HepG2 (cell line): Measurements from ENCODE around the gene HAUS2. TPM values are rescaled to one million over a fixed set of nuclear protein-coding genes. Genes with fewer than 3 reads are reported as not detected.

Experiments used
- ATAC-seq: fragments of 200-7000 bp; cut with Tn5 transposase; 3 replicates; pipeline ENCODE4 v1.9.1; 2020; ENCODE audit warnings: mild to moderate bottlenecking, moderate library complexity
- BruUV-seq: library from RNA; stranded (reverse); fragments of 400-500 nt; replicated peaks from 2 replicates; lab custom pipeline; 2021; lab: Mats Ljungman, UMichigan
- CTCF ChIA-PET: fragments of 300-600 bp; formaldehyde crosslinking; extraction: SDS; loops from one replicate; lab custom pipeline; 2021; ENCODE audit warnings: low total read pairs, inconsistent platforms, low intra/inter-chr PET ratio; lab: Yijun Ruan, JAX
- POLR2A ChIA-PET: fragments of 350-600 bp; sonication (Branson Sonifier 250); formaldehyde crosslinking; loops from one replicate; lab custom pipeline; 2020; ENCODE audit warnings: antibody characterized with exemption, inconsistent platforms; lab: Yijun Ruan, JAX
- DNase-seq: peaks from one replicate; pipeline ENCODE4 v3.0.0-alpha.2; 2015; ENCODE audit warnings: low spot score
- FAIRE-seq: peaks from 3 replicates; lab custom pipeline; 2011; peaks lifted over from hg19 to GRCh38; lab: Jason Lieb, UNC
- H2AFZ ChIP-seq: one replicate; pipeline ENCODE4 v1.6.1; 2011; ENCODE audit warnings: low read length, inconsistent platforms
- H3K27ac ChIP-seq: fragments of 300-600 bp; 3 replicates; pipeline ENCODE4 v1.8.0; 2011; ENCODE audit warnings: mixed run types, mild to moderate bottlenecking, mixed read lengths, low read length, inconsistent platforms; ENCODE audit not compliant: insufficient read depth; ENCODE audit errors: extremely low read length
- H3K27me3 ChIP-seq, 2 experiments: fragments of 200-600 bp in 1 of 2; 2 replicates in 1 of 2; 3 replicates in 1 of 2; pipeline versions ENCODE4 v1.6.0 to v1.8.0; 2011; ENCODE audit warnings: low read length in 2 of 2, mild to moderate bottlenecking in 2 of 2, moderate library complexity in 2 of 2, inconsistent platforms in 1 of 2; ENCODE audit not compliant: insufficient read depth in 2 of 2, control insufficient read depth in 1 of 2
- H3K36me3 ChIP-seq, 2 experiments: fragments of 200-600 bp in 1 of 2; replicated peaks in 1 of 2; 2 replicates in 1 of 2; 3 replicates in 1 of 2; pipeline versions ENCODE4 v1.5.1 to v1.8.0; 2011; ENCODE audit warnings: low read length in 2 of 2, inconsistent platforms in 1 of 2; ENCODE audit not compliant: insufficient read depth in 2 of 2, control insufficient read depth in 1 of 2
- H3K4me1 ChIP-seq: 2 replicates; pipeline ENCODE4 v1.5.1; 2012; ENCODE audit warnings: low read length, inconsistent platforms; ENCODE audit not compliant: insufficient read depth
- H3K4me2 ChIP-seq: 2 replicates; pipeline ENCODE4 v1.6.0; 2011; ENCODE audit warnings: low read depth, low read length, inconsistent platforms
- H3K4me3 ChIP-seq, 3 experiments: fragments of 200-600 bp in 1 of 3; sonication (generic), shearing (Covaris generic) in 1 of 3; replicated peaks in 1 of 3; 2 replicates each; pipeline ENCODE4 v1.5.1; 2011 to 2016; ENCODE audit warnings: low read length in 3 of 3, inconsistent platforms in 2 of 3, low read depth in 2 of 3, mild to moderate bottlenecking in 2 of 3, control low read depth in 1 of 3, mixed read lengths in 1 of 3; ENCODE audit not compliant: insufficient read depth in 1 of 3
- H3K79me2 ChIP-seq: one replicate; pipeline ENCODE4 v1.6.1; 2011; ENCODE audit warnings: low read length, inconsistent platforms; ENCODE audit not compliant: insufficient read depth
- H3K9ac ChIP-seq: 2 replicates; pipeline ENCODE4 v1.6.0; 2011; ENCODE audit warnings: mild to moderate bottlenecking, low read depth, low read length, inconsistent platforms; ENCODE audit not compliant: insufficient read depth
- H3K9me3 ChIP-seq: 2 replicates; pipeline ENCODE4 v1.5.1; 2012; ENCODE audit warnings: mild to moderate bottlenecking, low read length
- H4K20me1 ChIP-seq: 2 replicates; pipeline ENCODE4 v1.6.0; 2011; ENCODE audit warnings: inconsistent platforms, mild to moderate bottlenecking, low read length, moderate library complexity; ENCODE audit not compliant: insufficient read depth
- GMEB2 ChIP-seq: IDR thresholded peaks from 2 replicates; pipeline ENCODE4 v1.6.1; 2016; ENCODE audit warnings: missing biosample characterization, missing genetic modification reagents, low read depth
- HIVEP1 ChIP-seq: sonication (generic); formaldehyde crosslinking; IDR thresholded peaks from 2 replicates; pipeline ENCODE4 v1.4.0; 2020; ENCODE audit warnings: mild to moderate bottlenecking, missing genetic modification reagents
- HOXA5 ChIP-seq: sonication (generic); formaldehyde crosslinking; IDR thresholded peaks from 2 replicates; pipeline ENCODE4 v1.4.0; 2020; ENCODE audit warnings: missing genetic modification reagents
- KLF16 ChIP-seq, 2 experiments: sonication (generic) in 1 of 2; formaldehyde crosslinking in 1 of 2; IDR thresholded peaks; 2 replicates each; pipeline versions ENCODE4 v1.6.1 to v1.8.0; 2016 to 2023; ENCODE audit warnings: missing genetic modification reagents in 2 of 2, missing compliant biosample characterization in 1 of 2
- POLR2AphosphoS5 ChIP-seq: IDR thresholded peaks from 2 replicates; pipeline ENCODE4 v1.6.1; 2012; ENCODE audit warnings: low read depth, low read length
- RBAK ChIP-seq: sonication (generic); formaldehyde crosslinking; IDR thresholded peaks from 2 replicates; pipeline ENCODE4 v1.5.1; 2020; ENCODE audit warnings: mild to moderate bottlenecking, missing genetic modification reagents
- REXO4 ChIP-seq: sonication (generic); formaldehyde crosslinking; IDR thresholded peaks from 2 replicates; pipeline ENCODE4 v1.8.0; 2022; ENCODE audit warnings: missing genetic modification reagents, mild to moderate bottlenecking, borderline replicate concordance
- SMARCC2 ChIP-seq: fragments of 450-650 bp; IDR thresholded peaks from 2 replicates; pipeline ENCODE4 v1.6.1; 2017; ENCODE audit warnings: antibody characterized with exemption, mild to moderate bottlenecking
- SNAPC2 ChIP-seq: sonication (generic); formaldehyde crosslinking; IDR thresholded peaks from 2 replicates; pipeline ENCODE4 v1.8.1; 2022; ENCODE audit warnings: mild to moderate bottlenecking, missing genetic modification reagents
- STAT5B ChIP-seq: sonication (generic); formaldehyde crosslinking; IDR thresholded peaks from 2 replicates; pipeline ENCODE4 v1.4.0; 2020; ENCODE audit warnings: missing genetic modification reagents
- ZNF121 ChIP-seq: sonication (generic); formaldehyde crosslinking; IDR thresholded peaks from 2 replicates; pipeline ENCODE4 v1.5.0; 2020; ENCODE audit warnings: mild to moderate bottlenecking, missing genetic modification reagents
- WGBS: methylation state at CpG from one replicate; pipeline ENCODE4 v1.1.6; 2017; ENCODE audit warnings: low lambda C conversion rate; 5-methylcytosine and 5-hydroxymethylcytosine counted together
- in situ Hi-C: cut with HindIII; loops from 2 replicates; pipeline ENCODE4 v1.10.0; 2017; ENCODE audit warnings: low pct_unique_long_range_greater_than_20kb; ENCODE audit not compliant: extremely low pct_ligation_motif_present
- intact Hi-C: fragments of 100-400 bp; cut with micrococcal nuclease; formaldehyde crosslinking; loops from one replicate; pipeline ENCODE4 v1.10.0; 2022; ENCODE audit not compliant: unreplicated experiment
- polyA plus RNA-seq, 8 experiments: library from polyadenylated mRNA; depleted of rRNA in 3 of 8; stranded (reverse) in 7 of 8; unstranded in 1 of 8; fragments of >200 nt; fragmentation: Illumina TruSeq in 4 of 8; extraction: Trizol in 4 of 8; gene quantifications; 2 replicates each; pipeline versions ENCODE4 v1.2.1 to v1.2.3, GENCODE V29; 2011 to 2016; ENCODE audit warnings: low read depth in 4 of 8, missing spikeins in 1 of 8, mixed read lengths in 1 of 8; ENCODE audit not compliant: insufficient read depth in 1 of 8
- total RNA-seq, 5 experiments: library from RNA; depleted of rRNA; stranded (reverse); fragments of >200 nt; fragmentation: Illumina TruSeq; extraction: Trizol; gene quantifications; 2 replicates each; pipeline ENCODE4 v1.2.3, GENCODE V29; 2016; ENCODE audit warnings: low read depth in 1 of 5
- TF ChIP-seq, protein P1 (sequence below): IDR thresholded peaks from 2 replicates; pipeline ENCODE4 v1.6.1; 2016; ENCODE audit warnings: missing genetic modification reagents, missing compliant biosample characterization
- TF ChIP-seq, protein P2 (sequence below): sonication (generic); formaldehyde crosslinking; IDR thresholded peaks from 2 replicates; pipeline ENCODE4 v1.4.0; 2020; ENCODE audit warnings: mild to moderate bottlenecking, missing genetic modification reagents, borderline replicate concordance

The HAUS2 gene
- total and polyA plus RNA-seq, 2 of the 13 experiments (the other 11 are each of a cell fraction or from before 2014, with no cell fraction given), result 11.6 to 32.9 TPM

DNA sequence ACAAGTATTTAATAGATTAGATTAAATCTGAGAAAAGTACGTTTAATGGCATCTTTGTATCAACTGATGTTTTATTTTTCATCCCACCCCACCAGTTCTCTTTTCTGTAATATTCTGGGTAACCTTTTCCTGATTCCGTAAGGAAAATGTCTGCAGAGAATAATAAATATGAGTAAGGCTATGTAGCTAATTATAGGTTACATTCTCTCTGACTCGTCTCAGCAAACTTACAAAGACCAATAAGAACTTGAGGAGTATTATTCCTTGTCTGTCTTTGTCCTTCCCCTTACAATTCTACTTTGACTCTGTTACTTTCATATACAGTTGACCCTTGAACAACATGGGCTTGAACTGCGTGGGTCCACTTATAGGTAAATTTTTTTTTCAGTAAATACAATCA lies 41.1 kb upstream of the HAUS2 start (continued):
- TF ChIP-seq ZNF121 (CRISPR knock-in tag) (no peak), POLR2AphosphoS5 (no peak), SNAPC2 (CRISPR knock-in tag) (no peak), HOXA5 (CRISPR knock-in tag) (no peak), STAT5B (no peak), HIVEP1 (no peak), REXO4 (CRISPR knock-in tag) (no peak), GMEB2 (CRISPR knock-in tag) (no peak), SMARCC2 (no peak)
- TF ChIP-seq, protein P1, sequence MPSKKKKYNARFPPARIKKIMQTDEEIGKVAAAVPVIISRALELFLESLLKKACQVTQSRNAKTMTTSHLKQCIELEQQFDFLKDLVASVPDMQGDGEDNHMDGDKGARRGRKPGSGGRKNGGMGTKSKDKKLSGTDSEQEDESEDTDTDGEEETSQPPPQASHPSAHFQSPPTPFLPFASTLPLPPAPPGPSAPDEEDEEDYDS (CRISPR knock-in tag), result no peak
- TF ChIP-seq, all 625 proteins: peak for 0

GRCh38 chr15:42508263-42508690 lies 40.4 kb upstream of the HAUS2 start:
- H3K4me3 ChIP-seq, result no peak overlapping the region
- POLR2A ChIA-PET, result no interaction called here
- no peak overlapping the region for H2AFZ ChIP-seq
- H3K9me3 ChIP-seq, result no peaks in the 10 kb centered on the region
- no peak overlapping the region for H3K9ac ChIP-seq
- H3K4me1 ChIP-seq, result no peaks in the 10 kb centered on the region
- in situ Hi-C loops (no loop called here), intact Hi-C loops (no loop called here)
- peaks cover 3% of the 10 kb centered on the region for H3K79me2 ChIP-seq
- CTCF ChIA-PET, result no interaction called here
- ATAC-seq, result no peak
- no peak overlapping the region for H3K27ac ChIP-seq
- no peak for FAIRE-seq
- no peaks in the 10 kb centered on the region for H4K20me1 ChIP-seq
- DNase-seq, result no peak
- WGBS, result 94% methylated on average over 9 of the region's 9 CpGs
- no peaks in the 10 kb centered on the region for H3K27me3 ChIP-seq
- peaks cover 0 to 25% of the 10 kb centered on the region in 2 experiments; a peak in 2 of 5 replicates for H3K36me3 ChIP-seq
- BruUV-seq, result no TSS peak
- no peak overlapping the region for H3K4me2 ChIP-seq
- TF ChIP-seq, protein P2, sequence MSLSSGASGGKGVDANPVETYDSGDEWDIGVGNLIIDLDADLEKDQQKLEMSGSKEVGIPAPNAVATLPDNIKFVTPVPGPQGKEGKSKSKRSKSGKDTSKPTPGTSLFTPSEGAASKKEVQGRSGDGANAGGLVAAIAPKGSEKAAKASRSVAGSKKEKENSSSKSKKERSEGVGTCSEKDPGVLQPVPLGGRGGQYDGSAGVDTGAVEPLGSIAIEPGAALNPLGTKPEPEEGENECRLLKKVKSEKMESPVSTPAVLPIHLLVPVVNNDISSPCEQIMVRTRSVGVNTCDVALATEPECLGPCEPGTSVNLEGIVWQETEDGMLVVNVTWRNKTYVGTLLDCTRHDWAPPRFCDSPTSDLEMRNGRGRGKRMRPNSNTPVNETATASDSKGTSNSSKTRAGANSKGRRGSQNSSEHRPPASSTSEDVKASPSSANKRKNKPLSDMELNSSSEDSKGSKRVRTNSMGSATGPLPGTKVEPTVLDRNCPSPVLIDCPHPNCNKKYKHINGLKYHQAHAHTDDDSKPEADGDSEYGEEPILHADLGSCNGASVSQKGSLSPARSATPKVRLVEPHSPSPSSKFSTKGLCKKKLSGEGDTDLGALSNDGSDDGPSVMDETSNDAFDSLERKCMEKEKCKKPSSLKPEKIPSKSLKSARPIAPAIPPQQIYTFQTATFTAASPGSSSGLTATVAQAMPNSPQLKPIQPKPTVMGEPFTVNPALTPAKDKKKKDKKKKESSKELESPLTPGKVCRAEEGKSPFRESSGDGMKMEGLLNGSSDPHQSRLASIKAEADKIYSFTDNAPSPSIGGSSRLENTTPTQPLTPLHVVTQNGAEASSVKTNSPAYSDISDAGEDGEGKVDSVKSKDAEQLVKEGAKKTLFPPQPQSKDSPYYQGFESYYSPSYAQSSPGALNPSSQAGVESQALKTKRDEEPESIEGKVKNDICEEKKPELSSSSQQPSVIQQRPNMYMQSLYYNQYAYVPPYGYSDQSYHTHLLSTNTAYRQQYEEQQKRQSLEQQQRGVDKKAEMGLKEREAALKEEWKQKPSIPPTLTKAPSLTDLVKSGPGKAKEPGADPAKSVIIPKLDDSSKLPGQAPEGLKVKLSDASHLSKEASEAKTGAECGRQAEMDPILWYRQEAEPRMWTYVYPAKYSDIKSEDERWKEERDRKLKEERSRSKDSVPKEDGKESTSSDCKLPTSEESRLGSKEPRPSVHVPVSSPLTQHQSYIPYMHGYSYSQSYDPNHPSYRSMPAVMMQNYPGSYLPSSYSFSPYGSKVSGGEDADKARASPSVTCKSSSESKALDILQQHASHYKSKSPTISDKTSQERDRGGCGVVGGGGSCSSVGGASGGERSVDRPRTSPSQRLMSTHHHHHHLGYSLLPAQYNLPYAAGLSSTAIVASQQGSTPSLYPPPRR (CRISPR knock-in tag), result no peak
- TF ChIP-seq KLF16 (CRISPR knock-in tag; IDR thresholded peaks at IDR 0.05), result no peak
- no peak for TF ChIP-seq RBAK (CRISPR knock-in tag)
